IMR-90 (cell line): ENCODE data around the gene LYSMD4. TPM values are rescaled to one million over a fixed set of nuclear protein-coding genes. Genes with fewer than 3 reads are reported as not detected.

Experiments used
- ATAC-seq: fragments of 200-7000 bp; cut with Tn5 transposase; 2 replicates; pipeline ENCODE4 v1.9.1; 2020; ENCODE audit warnings: low read depth, mild to moderate bottlenecking, moderate library complexity
- BruUV-seq: library from RNA; stranded (reverse); fragments of 400-500 nt; replicated peaks from 2 replicates; lab custom pipeline; 2021; lab: Mats Ljungman, UMichigan
- CTCF ChIA-PET: fragments of 300-600 bp; formaldehyde crosslinking; extraction: SDS; loops from one replicate; lab custom pipeline; 2021; ENCODE audit warnings: antibody characterized with exemption; lab: Yijun Ruan, JAX
- POLR2A ChIA-PET: fragments of 300-600 bp; sonication (Branson Sonifier 250); formaldehyde crosslinking; loops from one replicate; lab custom pipeline; 2022; ENCODE audit warnings: antibody characterized with exemption; ENCODE audit not compliant: unreplicated experiment; lab: Charles Lee
- DNase-seq: peaks from one replicate; pipeline ENCODE4 v3.0.0; 2013
- H2AFZ ChIP-seq: replicated peaks from 2 replicates; pipeline ENCODE3; 2013; ENCODE audit warnings: low read length, mild to moderate bottlenecking; ENCODE audit not compliant: poor library complexity
- H2AK5ac ChIP-seq: 2 replicates; pipeline ENCODE4 v1.6.1; 2013; ENCODE audit warnings: low read depth, low read length, inconsistent platforms
- H2AK9ac ChIP-seq: replicated peaks from 2 replicates; pipeline ENCODE3; 2013; ENCODE audit warnings: mild to moderate bottlenecking, low read depth, low read length, moderate library complexity; ENCODE audit not compliant: poor library complexity
- H2BK120ac ChIP-seq: 2 replicates; pipeline ENCODE4 v1.6.1; 2013; ENCODE audit warnings: low read depth, low read length, inconsistent platforms
- H2BK15ac ChIP-seq: 3 replicates; pipeline ENCODE4 v1.6.1; 2013; ENCODE audit warnings: low read depth, low read length, inconsistent platforms
- H2BK20ac ChIP-seq: 2 replicates; pipeline ENCODE4 v1.6.1; 2013; ENCODE audit warnings: low read depth, mild to moderate bottlenecking, inconsistent platforms, low read length, moderate library complexity
- H2BK5ac ChIP-seq: 2 replicates; pipeline ENCODE4 v1.6.1; 2013; ENCODE audit warnings: mild to moderate bottlenecking, low read depth, low read length, inconsistent platforms; ENCODE audit not compliant: poor library complexity, severe bottlenecking
- H3K14ac ChIP-seq: replicated peaks from 2 replicates; pipeline ENCODE4 v1.6.1; 2013; ENCODE audit warnings: low read depth, low read length, inconsistent platforms
- H3K18ac ChIP-seq: 2 replicates; pipeline ENCODE4 v1.6.1; 2013; ENCODE audit warnings: low read depth, low read length, control low read depth
- H3K23ac ChIP-seq: 2 replicates; pipeline ENCODE4 v1.6.1; 2013; ENCODE audit warnings: low read depth, low read length, inconsistent platforms
- H3K27ac ChIP-seq: 2 replicates; pipeline ENCODE4 v1.5.1; 2013; ENCODE audit warnings: mild to moderate bottlenecking, control low read depth, low read length; ENCODE audit not compliant: insufficient read depth
- H3K27me3 ChIP-seq: 2 replicates; pipeline ENCODE4 v1.6.1; 2013; ENCODE audit warnings: low read length; ENCODE audit not compliant: control insufficient read depth, insufficient read depth
- H3K36me3 ChIP-seq: 2 replicates; pipeline ENCODE4 v1.6.1; 2013; ENCODE audit warnings: low read length, mixed read lengths; ENCODE audit not compliant: control insufficient read depth, insufficient read depth
- H3K4ac ChIP-seq: 2 replicates; pipeline ENCODE4 v1.6.1; 2013; ENCODE audit warnings: low read depth, low read length, inconsistent platforms
- H3K4me1 ChIP-seq: 2 replicates; pipeline ENCODE4 v1.6.1; 2013; ENCODE audit warnings: low read length, mixed read lengths; ENCODE audit not compliant: control insufficient read depth, insufficient read depth
- H3K4me2 ChIP-seq: 2 replicates; pipeline ENCODE4 v1.6.1; 2013; ENCODE audit warnings: low read depth, mild to moderate bottlenecking, control low read depth, low read length, moderate library complexity
- H3K4me3 ChIP-seq: 2 replicates; pipeline ENCODE4 v1.5.1; 2013; ENCODE audit warnings: low read depth, mild to moderate bottlenecking, control low read depth, low read length, moderate library complexity; ENCODE audit not compliant: insufficient read depth
- H3K56ac ChIP-seq: 2 replicates; pipeline ENCODE4 v1.6.1; 2013; ENCODE audit warnings: low read length, inconsistent platforms; ENCODE audit not compliant: insufficient read depth; ENCODE audit errors: extremely low read depth
- H3K79me1 ChIP-seq, 2 experiments: 2 replicates each; pipeline ENCODE4 v1.6.1; 2013; ENCODE audit warnings: low read length in 2 of 2, inconsistent platforms in 1 of 2, low read depth in 1 of 2
- H3K9ac ChIP-seq: 2 replicates; pipeline ENCODE4 v1.6.1; 2013; ENCODE audit warnings: low read depth, low read length, control low read depth
- H3K9me1 ChIP-seq: 2 replicates; pipeline ENCODE4 v1.6.1; 2013; ENCODE audit warnings: low read length, inconsistent platforms; ENCODE audit not compliant: insufficient read depth
- H3K9me3 ChIP-seq: 2 replicates; pipeline ENCODE4 v1.6.1; 2013; ENCODE audit warnings: low read length; ENCODE audit not compliant: control insufficient read depth, insufficient read depth
- H4K20me1 ChIP-seq: 2 replicates; pipeline ENCODE4 v1.6.1; 2013; ENCODE audit warnings: low read length, inconsistent platforms; ENCODE audit not compliant: insufficient read depth
- H4K5ac ChIP-seq: 2 replicates; pipeline ENCODE4 v1.6.1; 2013; ENCODE audit warnings: mild to moderate bottlenecking, low read depth, low read length, control low read depth
- H4K8ac ChIP-seq, 2 experiments: 2 replicates each; pipeline ENCODE4 v1.6.1; 2013; ENCODE audit warnings: low read depth in 2 of 2, low read length in 2 of 2, control low read depth in 1 of 2, inconsistent platforms in 1 of 2
- H4K91ac ChIP-seq: 2 replicates; pipeline ENCODE4 v1.6.1; 2013; ENCODE audit warnings: low read depth, low read length, inconsistent platforms; ENCODE audit not compliant: insufficient read depth
- BHLHE40 ChIP-seq: fragments of 150-350 bp; IDR thresholded peaks from 2 replicates; pipeline ENCODE4 v1.6.1; 2016; ENCODE audit warnings: mild to moderate bottlenecking, low read depth, low read length
- CEBPB ChIP-seq: IDR thresholded peaks from 2 replicates; pipeline ENCODE4 v1.6.1; 2012; ENCODE audit warnings: low read depth, low read length, improper control_type of control experiment
- CHD1 ChIP-seq: IDR thresholded peaks from 2 replicates; pipeline ENCODE4 v1.6.1; 2012; ENCODE audit warnings: low read depth, low read length, improper control_type of control experiment
- FOS ChIP-seq: fragments of 150-350 bp; IDR thresholded peaks from 2 replicates; pipeline ENCODE4 v1.6.1; 2016; ENCODE audit warnings: low read depth, low read length
- MAFK ChIP-seq: IDR thresholded peaks from 2 replicates; pipeline ENCODE4 v1.6.1; 2012; ENCODE audit warnings: low read depth, low read length, improper control_type of control experiment
- MAZ ChIP-seq: IDR thresholded peaks from 2 replicates; pipeline ENCODE4 v1.6.1; 2012; ENCODE audit warnings: low read depth, mild to moderate bottlenecking, low read length, improper control_type of control experiment, moderate library complexity, borderline replicate concordance
- MXI1 ChIP-seq: IDR thresholded peaks from 2 replicates; pipeline ENCODE4 v1.6.1; 2012; ENCODE audit warnings: low read depth, mild to moderate bottlenecking, low read length, moderate library complexity, borderline replicate concordance
- NFE2L2 ChIP-seq: fragments of 150-350 bp; IDR thresholded peaks from 2 replicates; pipeline ENCODE4 v1.6.1; 2016; ENCODE audit warnings: low read depth, mild to moderate bottlenecking, low read length
- POLR2A ChIP-seq: IDR thresholded peaks from 2 replicates; pipeline ENCODE4 v1.6.1; 2012; ENCODE audit warnings: mild to moderate bottlenecking, low read depth, low read length
- RAD21 ChIP-seq: IDR thresholded peaks from 2 replicates; pipeline ENCODE4 v1.6.1; 2012; ENCODE audit warnings: low read length, improper control_type of control experiment
- RCOR1 ChIP-seq: IDR thresholded peaks from 2 replicates; pipeline ENCODE4 v1.6.1; 2012; ENCODE audit warnings: mild to moderate bottlenecking, low read length, improper control_type of control experiment; ENCODE audit not compliant: insufficient replicate concordance
- RFX5 ChIP-seq: IDR thresholded peaks from 2 replicates; pipeline ENCODE4 v1.8.0; 2012; ENCODE audit warnings: low read depth, mild to moderate bottlenecking, low read length, moderate library complexity
- SMC3 ChIP-seq: fragments of 150-350 bp; IDR thresholded peaks from 2 replicates; pipeline ENCODE4 v1.6.1; 2016; ENCODE audit warnings: low read depth, mild to moderate bottlenecking, antibody characterized with exemption, low read length, moderate library complexity
- WGBS, 2 experiments: methylation state at CpG; one replicate each; pipeline versions ENCODE4 v1.1.5 to v1.1.7; 2013; ENCODE audit warnings: missing lambda C conversion rate in 2 of 2; ENCODE audit not compliant: insufficient read length in 1 of 2; ENCODE audit errors: extremely low coverage in 2 of 2; 5-methylcytosine and 5-hydroxymethylcytosine counted together
- dilution Hi-C: fragments of 300-500 bp; cut with HindIII; formaldehyde crosslinking; loops from one replicate; pipeline ENCODE4 v1.14.3; 2018; ENCODE audit warnings: low sequenced_read_pairs; ENCODE audit not compliant: unreplicated experiment
- in situ Hi-C: fragments of 300-500 bp; cut with MboI; formaldehyde crosslinking; loops from 3 replicates; pipeline ENCODE4 v1.14.3; 2019; ENCODE audit warnings: low sequenced_read_pairs, inconsistent platforms, mixed read lengths
- intact Hi-C: fragments of 100-400 bp; cut with micrococcal nuclease; formaldehyde crosslinking; loops from 2 replicates; pipeline ENCODE4 v1.10.0; 2022
- polyA plus RNA-seq, 3 experiments: library from polyadenylated mRNA; depleted of rRNA; stranded (reverse); fragments of >200 nt; gene quantifications; 2 replicates each; pipeline ENCODE4 v1.2.3, GENCODE V29; 2012; ENCODE audit warnings: low replicate concordance in 1 of 3
- total RNA-seq: library from RNA; depleted of rRNA; stranded (reverse); fragments of >200 nt; gene quantifications from 2 replicates; pipeline ENCODE4 v1.2.3, GENCODE V29; 2012
- TF ChIP-seq, protein P1 (sequence below): conservative IDR thresholded peaks from 2 replicates; pipeline ENCODE4 v1.5.1; 2012; ENCODE audit warnings: mild to moderate bottlenecking, low read depth, low read length, improper control_type of control experiment
- TF ChIP-seq, protein P2 (sequence below): fragments of 150-350 bp; IDR thresholded peaks from 2 replicates; pipeline ENCODE4 v1.6.1; 2016; ENCODE audit warnings: low read depth, mild to moderate bottlenecking, low read length, moderate library complexity, borderline replicate concordance
- TF ChIP-seq, protein P3 (sequence below): fragments of 150-350 bp; IDR thresholded peaks from 2 replicates; pipeline ENCODE4 v1.6.1; 2017; ENCODE audit warnings: mild to moderate bottlenecking, antibody characterized with exemption, low read length, low read depth

The LYSMD4 gene
- total and polyA plus RNA-seq, 2 of the 4 experiments (the other 2 are of a cell fraction) = 4.5 to 5.0 TPM

- no peak for DNase-seq
- Histone ChIP-seq H4K8ac (no peak overlapping the region), H2AK5ac (no peak overlapping the region), H3K27me3 (peaks cover 14% of the 10 kb centered on the region), H3K4ac (no peak overlapping the region), H3K4me2 (no peak overlapping the region), H2BK120ac (no peak overlapping the region), H2BK5ac (no peak overlapping the region), H3K9me1 (0 out of 2 replicates have a peak, but pooled peaks cover 3% of the 10 kb centered on the region), H3K23ac (no peak overlapping the region; the same call in 1 of the 2 replicates), H3K4me3 (no peak overlapping the region), H2BK20ac (no peak overlapping the region), H3K14ac (no peak overlapping the region), H2AFZ (no peak overlapping the region), H3K4me1 (no peaks in the 10 kb centered on the region), H4K91ac (no peak overlapping the region), H2BK15ac (no peak overlapping the region), H3K18ac (no peak overlapping the region), H3K56ac (no peak overlapping the region), H2AK9ac (no peak overlapping the region), H3K36me3 (no peaks in the 10 kb centered on the region), H3K9ac (no peak overlapping the region), H4K20me1 (no peaks in the 10 kb centered on the region), H3K79me1 (no peaks in the 10 kb centered on the region), H4K5ac (no peak overlapping the region), H3K27ac (no peak overlapping the region), H3K9me3 (no peaks in the 10 kb centered on the region)
- intact Hi-C loops = no loop called here
- no TSS peak for BruUV-seq
- TF ChIP-seq RCOR1 (no peak), NFE2L2 (no peak), FOS (no peak), RAD21 (no peak), MXI1 (no peak), CEBPB (no peak), RFX5 (no peak), SMC3 (no peak), POLR2A (no peak), CHD1 (no peak), MAZ (no peak), BHLHE40 (no peak), MAFK (no peak)
- TF ChIP-seq, protein P1, sequence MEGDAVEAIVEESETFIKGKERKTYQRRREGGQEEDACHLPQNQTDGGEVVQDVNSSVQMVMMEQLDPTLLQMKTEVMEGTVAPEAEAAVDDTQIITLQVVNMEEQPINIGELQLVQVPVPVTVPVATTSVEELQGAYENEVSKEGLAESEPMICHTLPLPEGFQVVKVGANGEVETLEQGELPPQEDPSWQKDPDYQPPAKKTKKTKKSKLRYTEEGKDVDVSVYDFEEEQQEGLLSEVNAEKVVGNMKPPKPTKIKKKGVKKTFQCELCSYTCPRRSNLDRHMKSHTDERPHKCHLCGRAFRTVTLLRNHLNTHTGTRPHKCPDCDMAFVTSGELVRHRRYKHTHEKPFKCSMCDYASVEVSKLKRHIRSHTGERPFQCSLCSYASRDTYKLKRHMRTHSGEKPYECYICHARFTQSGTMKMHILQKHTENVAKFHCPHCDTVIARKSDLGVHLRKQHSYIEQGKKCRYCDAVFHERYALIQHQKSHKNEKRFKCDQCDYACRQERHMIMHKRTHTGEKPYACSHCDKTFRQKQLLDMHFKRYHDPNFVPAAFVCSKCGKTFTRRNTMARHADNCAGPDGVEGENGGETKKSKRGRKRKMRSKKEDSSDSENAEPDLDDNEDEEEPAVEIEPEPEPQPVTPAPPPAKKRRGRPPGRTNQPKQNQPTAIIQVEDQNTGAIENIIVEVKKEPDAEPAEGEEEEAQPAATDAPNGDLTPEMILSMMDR = no peak
- TF ChIP-seq, protein P2, sequence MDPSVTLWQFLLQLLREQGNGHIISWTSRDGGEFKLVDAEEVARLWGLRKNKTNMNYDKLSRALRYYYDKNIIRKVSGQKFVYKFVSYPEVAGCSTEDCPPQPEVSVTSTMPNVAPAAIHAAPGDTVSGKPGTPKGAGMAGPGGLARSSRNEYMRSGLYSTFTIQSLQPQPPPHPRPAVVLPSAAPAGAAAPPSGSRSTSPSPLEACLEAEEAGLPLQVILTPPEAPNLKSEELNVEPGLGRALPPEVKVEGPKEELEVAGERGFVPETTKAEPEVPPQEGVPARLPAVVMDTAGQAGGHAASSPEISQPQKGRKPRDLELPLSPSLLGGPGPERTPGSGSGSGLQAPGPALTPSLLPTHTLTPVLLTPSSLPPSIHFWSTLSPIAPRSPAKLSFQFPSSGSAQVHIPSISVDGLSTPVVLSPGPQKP = no peak
- TF ChIP-seq, protein P3, sequence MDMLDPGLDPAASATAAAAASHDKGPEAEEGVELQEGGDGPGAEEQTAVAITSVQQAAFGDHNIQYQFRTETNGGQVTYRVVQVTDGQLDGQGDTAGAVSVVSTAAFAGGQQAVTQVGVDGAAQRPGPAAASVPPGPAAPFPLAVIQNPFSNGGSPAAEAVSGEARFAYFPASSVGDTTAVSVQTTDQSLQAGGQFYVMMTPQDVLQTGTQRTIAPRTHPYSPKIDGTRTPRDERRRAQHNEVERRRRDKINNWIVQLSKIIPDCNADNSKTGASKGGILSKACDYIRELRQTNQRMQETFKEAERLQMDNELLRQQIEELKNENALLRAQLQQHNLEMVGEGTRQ = no peak
- dilution Hi-C loops = no loop called here
- 100% methylated on average over 1 of the region's 7 CpGs; no CpG with 5 or more reads in 1 of the 2 experiments for WGBS, 2 experiments
- ATAC-seq = no peak
- ChIA-PET CTCF (no interaction called here), POLR2A (no interaction called here)
- in situ Hi-C loops = loop anchor here (25.0 kb wide), 1 partner anchor 632 kb away; the partner anchor contains the start of gene SYNM
These were observed 10.9 kb upstream of the LYSMD4 start for GRCh38 chr15:99744142-99744541.
